T-helper 1 cell treated with Interleukin-12 subunit alpha and Interleukin-12 subunit beta and Interleukin-4 antibody, amounts not matched to agents 30 μg/mL and 1 μg/mL, for 36 hours (primary cell): ENCODE data around the gene TBC1D30.

Source experiments
- H3K27ac Mint-ChIP-seq: one replicate; pipeline ENCODE4 v1.8.0; 2021; ENCODE audit warnings: mild to moderate bottlenecking, mixed read lengths
- H3K27me3 Mint-ChIP-seq: one replicate; pipeline ENCODE4 v1.8.0; 2021; ENCODE audit warnings: low read depth, mixed read lengths
- H3K36me3 Mint-ChIP-seq: one replicate; pipeline ENCODE4 v1.8.0; 2021; ENCODE audit warnings: low read depth, mixed read lengths
- H3K4me1 Mint-ChIP-seq: one replicate; pipeline ENCODE4 v1.8.0; 2021; ENCODE audit warnings: low read depth, mixed read lengths
- H3K4me3 Mint-ChIP-seq: one replicate; pipeline ENCODE4 v1.8.0; 2021; ENCODE audit warnings: mild to moderate bottlenecking, moderate library complexity, mixed read lengths
- H3K9me3 Mint-ChIP-seq: one replicate; pipeline ENCODE4 v1.8.0; 2021; ENCODE audit warnings: mixed read lengths

Gene TBC1D30

DNA sequence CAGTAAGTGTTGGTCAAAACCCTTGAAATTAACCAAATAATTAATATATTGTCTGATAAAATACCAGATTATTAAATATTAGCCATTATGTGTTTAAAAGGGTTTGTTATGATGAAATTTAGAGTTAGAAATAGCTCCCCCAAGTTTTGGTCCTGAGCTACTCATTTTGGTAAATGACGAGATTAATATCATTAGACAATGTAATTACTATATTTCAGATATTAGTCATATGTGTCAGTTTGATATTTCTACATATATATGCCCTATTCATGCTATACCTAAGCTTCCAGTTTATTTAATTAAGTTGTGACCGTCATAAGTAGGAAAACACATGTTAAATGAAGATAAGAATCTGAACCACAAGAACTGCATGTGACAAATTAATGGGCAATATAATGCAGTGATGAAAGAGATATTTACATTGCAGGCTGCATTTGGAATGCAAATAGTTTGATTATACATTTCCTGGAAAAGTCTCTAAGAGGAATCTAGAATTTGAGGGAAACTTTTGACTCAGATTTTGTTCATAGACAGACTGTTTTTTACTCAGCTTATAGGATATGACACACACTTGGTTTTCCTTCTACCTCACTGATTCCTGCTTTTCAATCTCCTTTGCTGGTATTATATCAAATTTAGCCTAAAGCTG is 70.5 kb downstream of the TBC1D30 start:
- Mint-ChIP-seq H3K27ac (no peak overlapping the region), H3K9me3 (no peaks in the 10 kb centered on the region), H3K27me3 (peaks cover 9% of the 10 kb centered on the region), H3K36me3 (no peaks in the 10 kb centered on the region), H3K4me1 (no peaks in the 10 kb centered on the region), H3K4me3 (no peak overlapping the region)

DNA sequence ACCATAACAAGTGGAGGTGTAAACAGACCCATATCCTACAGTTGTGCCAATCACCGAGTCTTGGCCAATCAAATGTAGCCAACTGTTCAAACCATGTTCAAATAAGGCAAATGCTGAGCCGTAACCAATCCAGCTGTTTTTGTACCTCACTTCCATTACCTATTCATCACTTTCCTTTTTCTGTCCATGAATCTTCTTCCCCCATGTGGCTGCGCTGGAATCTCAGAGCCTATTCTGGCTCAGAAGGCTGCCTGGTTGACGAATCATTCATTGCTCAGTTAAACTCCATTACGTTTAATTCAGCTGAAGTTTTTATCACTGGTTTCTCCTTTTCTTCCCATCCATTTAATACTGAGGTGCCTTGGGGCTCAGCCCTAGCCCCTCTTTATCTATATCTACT is 71.1 kb downstream of the TBC1D30 start:
- Mint-ChIP-seq H3K27ac (no peak overlapping the region), H3K4me1 (no peaks in the 10 kb centered on the region), H3K4me3 (no peak overlapping the region), H3K9me3 (no peaks in the 10 kb centered on the region), H3K27me3 (peaks cover 8% of the 10 kb centered on the region), H3K36me3 (no peaks in the 10 kb centered on the region)

DNA sequence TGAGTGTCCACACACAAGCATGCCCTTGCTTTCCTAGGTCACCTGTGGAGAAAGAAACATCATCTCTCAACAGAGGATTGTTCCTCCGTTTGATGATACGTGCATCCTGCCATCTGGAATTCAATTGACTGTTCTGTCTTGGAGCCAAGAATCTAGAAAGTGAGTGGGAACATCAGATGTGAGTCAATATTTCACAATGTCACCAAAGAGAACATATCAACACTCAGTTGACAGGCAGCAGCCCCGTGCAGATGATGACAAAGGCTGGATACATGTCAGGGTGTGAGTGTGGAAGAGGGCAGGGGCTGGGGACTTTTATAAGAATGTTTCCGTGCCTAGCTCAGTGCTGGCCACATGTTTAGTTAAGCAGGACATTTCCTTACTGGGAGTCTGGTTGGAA is 76.1 kb downstream of the TBC1D30 start:
- no peak overlapping the region for H3K27ac Mint-ChIP-seq
- no peaks in the 10 kb centered on the region for H3K4me1 Mint-ChIP-seq
- H3K4me3 Mint-ChIP-seq = no peak overlapping the region
- H3K9me3 Mint-ChIP-seq = no peaks in the 10 kb centered on the region
- H3K36me3 Mint-ChIP-seq = no peaks in the 10 kb centered on the region
- peaks cover 3% of the 10 kb centered on the region for H3K27me3 Mint-ChIP-seq

DNA sequence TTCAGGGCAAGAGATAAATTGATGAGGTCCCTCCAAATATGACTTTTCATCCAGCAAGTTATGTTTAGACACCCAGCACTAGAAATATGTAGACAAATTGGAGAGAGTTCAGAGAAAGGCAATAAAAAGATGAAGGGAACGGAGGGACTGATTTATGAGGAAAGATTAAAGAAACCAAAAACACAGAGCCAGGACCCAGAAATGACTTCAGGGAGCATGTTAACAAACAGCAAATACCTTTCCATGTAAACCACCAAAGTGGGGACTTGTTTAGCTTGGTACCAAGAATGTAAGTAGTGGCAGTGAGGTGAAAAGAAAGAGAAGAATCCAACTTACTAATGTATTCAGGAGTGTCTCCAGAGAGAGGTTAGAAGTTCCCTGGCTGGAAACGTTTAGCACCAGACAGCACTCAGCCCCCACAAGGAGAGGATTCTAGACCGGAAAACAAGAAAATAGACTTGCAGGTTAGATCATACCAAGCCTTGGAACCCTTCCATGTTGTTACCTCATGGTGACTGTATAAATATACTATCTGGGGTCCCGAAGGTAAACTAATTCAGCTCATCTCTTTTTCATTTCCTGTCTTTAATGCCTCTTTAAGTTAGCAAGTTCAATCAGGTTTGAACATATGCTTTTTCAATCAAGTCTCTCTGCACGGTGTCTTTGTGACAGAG is 79.2 kb downstream of the TBC1D30 start:
- Mint-ChIP-seq H3K27ac (no peak overlapping the region), H3K4me1 (no peaks in the 10 kb centered on the region), H3K9me3 (no peaks in the 10 kb centered on the region), H3K27me3 (peaks cover 3% of the 10 kb centered on the region), H3K36me3 (no peaks in the 10 kb centered on the region), H3K4me3 (no peak overlapping the region)

DNA sequence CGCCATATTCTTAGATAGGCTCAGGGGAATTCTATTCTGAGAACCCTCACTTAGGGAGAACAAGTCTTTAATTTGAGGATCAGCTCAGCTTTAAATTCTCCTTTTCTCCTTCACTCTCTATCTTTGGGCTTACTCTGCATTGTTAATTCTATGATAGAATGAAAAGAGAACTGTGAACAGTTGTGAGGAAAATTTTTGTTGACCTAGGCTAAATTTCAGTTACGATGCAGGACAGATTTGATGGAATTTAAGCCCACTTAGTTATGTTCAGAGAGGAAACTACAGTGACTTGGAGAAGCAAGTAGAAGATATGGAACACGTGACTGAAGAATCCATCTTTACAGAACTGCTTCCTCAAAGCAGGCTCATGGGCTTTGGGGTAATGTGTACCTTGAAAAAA is 82.7 kb downstream of the TBC1D30 start:
- no peaks in the 10 kb centered on the region for H3K4me1 Mint-ChIP-seq
- no peaks in the 10 kb centered on the region for H3K36me3 Mint-ChIP-seq

DNA sequence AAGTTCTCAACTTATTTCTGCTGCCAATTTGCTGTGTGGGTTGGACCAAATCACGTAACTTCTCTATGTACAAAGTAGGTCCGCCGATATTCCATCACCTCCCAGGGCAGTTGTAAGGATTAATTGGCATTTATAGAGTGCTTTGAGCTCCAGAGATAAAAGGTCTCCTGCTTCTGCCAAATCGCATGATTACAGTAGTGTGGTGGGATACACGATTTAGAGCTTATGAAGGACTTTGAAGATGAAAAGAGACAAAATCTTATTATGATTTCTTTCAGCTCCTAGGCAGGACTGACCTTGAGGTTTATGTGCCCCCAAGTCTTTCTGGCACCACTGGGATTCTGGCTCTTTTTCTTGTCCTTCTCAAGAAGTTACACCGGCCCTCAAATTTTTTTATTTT is 84.7 kb downstream of the TBC1D30 start:
- Mint-ChIP-seq H3K4me1 (no peaks in the 10 kb centered on the region), H3K4me3 (no peak overlapping the region), H3K9me3 (no peaks in the 10 kb centered on the region), H3K27me3 (peaks cover 13% of the 10 kb centered on the region), H3K36me3 (no peaks in the 10 kb centered on the region), H3K27ac (no peak overlapping the region)

More for the DNA sequence above, 82.7 kb downstream of the TBC1D30 start:
- H3K4me3 Mint-ChIP-seq = no peak overlapping the region
- H3K27me3 Mint-ChIP-seq = peaks cover 4% of the 10 kb centered on the region
- no peaks in the 10 kb centered on the region for H3K9me3 Mint-ChIP-seq
- H3K27ac Mint-ChIP-seq = no peak overlapping the region

DNA sequence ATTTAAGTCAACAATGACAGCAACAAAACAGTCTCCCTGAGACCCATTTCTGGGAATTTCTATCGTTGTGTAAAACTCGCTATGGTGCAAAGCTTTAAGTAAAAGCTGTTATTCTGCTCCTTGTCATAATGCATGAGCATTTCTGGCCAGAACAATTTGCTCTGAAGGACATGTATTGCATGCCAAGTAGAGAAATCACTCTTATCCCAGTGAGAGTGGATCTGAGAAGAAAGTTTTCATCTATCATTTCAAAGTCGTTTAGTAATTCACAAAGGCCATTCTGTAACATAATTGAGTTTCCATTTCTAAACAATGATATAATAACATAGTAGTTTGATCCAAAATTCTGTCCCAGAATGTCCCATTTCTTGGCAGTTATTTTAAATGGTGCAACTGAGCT is 86.6 kb downstream of the TBC1D30 start:
- H3K9me3 Mint-ChIP-seq = no peaks in the 10 kb centered on the region
- H3K4me3 Mint-ChIP-seq = no peak overlapping the region
- H3K36me3 Mint-ChIP-seq = no peaks in the 10 kb centered on the region
- no peaks in the 10 kb centered on the region for H3K4me1 Mint-ChIP-seq
- H3K27ac Mint-ChIP-seq = no peak overlapping the region
- H3K27me3 Mint-ChIP-seq = peaks cover 13% of the 10 kb centered on the region

DNA sequence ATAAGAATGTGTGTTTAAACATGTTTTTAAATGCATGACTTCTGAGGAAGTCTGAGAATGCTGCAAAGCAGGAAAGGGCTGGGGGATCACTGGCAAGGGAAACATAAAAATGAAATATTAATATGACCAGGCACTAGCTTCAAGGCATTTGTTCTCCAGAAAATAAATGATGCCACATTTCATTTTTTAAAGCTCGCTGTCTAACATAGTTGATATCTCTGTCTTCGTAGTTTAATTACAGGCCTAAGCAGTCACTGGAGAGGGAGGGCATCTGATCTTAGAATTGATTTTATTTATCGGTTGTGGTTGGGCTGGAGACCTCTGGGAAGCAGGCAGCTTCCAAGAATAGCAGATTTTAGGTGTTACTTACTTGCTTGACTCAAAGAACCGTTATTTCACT is 87.5 kb downstream of the TBC1D30 start:
- Mint-ChIP-seq H3K9me3 (no peaks in the 10 kb centered on the region), H3K36me3 (no peaks in the 10 kb centered on the region), H3K27me3 (peaks cover 13% of the 10 kb centered on the region), H3K27ac (no peak overlapping the region), H3K4me1 (no peaks in the 10 kb centered on the region), H3K4me3 (no peak overlapping the region)

DNA sequence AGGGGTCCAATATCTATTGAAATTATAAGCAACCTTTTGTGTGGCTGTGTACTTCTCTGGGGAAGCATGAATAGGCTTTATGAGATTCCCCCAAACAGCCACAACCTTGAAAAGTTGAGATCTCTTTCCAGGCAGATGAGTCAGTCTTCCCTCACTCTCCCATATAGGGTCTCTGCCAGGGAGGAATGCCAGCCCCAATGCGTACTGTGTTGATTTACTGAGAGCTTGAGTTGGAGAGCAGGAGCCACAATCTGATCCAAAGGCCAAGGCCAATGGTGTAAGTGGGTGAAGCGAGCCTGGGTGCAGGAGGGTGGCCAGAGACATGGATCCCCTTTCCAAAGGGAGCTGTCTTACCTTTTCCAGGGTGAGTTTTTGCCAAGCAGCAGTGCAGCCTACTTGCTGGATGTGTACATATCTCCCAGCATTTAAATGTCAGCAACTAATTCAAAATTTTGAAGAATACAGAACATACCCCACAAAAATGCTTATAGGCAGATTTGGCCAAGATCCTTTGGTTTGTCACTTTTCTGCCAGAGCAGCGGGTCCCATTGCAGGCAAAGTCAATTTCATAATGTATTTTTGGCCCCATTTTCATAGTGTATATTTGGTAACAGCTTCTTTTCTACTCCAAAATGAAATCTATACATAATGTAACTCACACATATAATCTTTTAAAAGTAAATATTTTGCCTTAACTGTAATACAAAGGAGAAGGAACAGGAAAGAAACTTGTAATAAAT is 88.2 kb downstream of the TBC1D30 start:
- no peaks in the 10 kb centered on the region for H3K4me1 Mint-ChIP-seq
- no peaks in the 10 kb centered on the region for H3K9me3 Mint-ChIP-seq
- peaks cover 13% of the 10 kb centered on the region for H3K27me3 Mint-ChIP-seq
- H3K4me3 Mint-ChIP-seq = no peak overlapping the region
- H3K27ac Mint-ChIP-seq = no peak overlapping the region
- H3K36me3 Mint-ChIP-seq = no peaks in the 10 kb centered on the region

DNA sequence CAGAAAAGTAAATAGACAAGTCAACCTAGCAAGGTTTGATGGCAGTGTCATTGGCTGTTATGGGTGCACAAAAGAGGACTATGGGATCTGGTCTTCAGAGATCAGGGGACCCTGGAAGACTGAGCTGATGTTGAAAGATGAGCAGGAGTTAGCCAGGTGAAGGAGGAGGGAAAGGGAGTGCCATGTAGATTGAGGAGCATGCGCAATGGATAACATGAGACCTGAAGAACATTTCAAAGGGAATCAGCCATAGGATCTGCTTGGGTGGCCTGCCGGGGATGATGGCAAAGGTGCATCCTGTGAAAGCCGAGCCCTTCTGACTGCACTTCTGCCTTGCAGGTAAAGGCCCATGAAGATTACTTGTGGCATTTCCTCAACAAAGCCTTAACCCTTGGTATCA is 90.8 kb downstream of the TBC1D30 start:
- Mint-ChIP-seq H3K27ac (no peak overlapping the region), H3K4me3 (no peak overlapping the region), H3K4me1 (no peaks in the 10 kb centered on the region), H3K27me3 (peaks cover 17% of the 10 kb centered on the region), H3K36me3 (no peaks in the 10 kb centered on the region), H3K9me3 (no peaks in the 10 kb centered on the region)

DNA sequence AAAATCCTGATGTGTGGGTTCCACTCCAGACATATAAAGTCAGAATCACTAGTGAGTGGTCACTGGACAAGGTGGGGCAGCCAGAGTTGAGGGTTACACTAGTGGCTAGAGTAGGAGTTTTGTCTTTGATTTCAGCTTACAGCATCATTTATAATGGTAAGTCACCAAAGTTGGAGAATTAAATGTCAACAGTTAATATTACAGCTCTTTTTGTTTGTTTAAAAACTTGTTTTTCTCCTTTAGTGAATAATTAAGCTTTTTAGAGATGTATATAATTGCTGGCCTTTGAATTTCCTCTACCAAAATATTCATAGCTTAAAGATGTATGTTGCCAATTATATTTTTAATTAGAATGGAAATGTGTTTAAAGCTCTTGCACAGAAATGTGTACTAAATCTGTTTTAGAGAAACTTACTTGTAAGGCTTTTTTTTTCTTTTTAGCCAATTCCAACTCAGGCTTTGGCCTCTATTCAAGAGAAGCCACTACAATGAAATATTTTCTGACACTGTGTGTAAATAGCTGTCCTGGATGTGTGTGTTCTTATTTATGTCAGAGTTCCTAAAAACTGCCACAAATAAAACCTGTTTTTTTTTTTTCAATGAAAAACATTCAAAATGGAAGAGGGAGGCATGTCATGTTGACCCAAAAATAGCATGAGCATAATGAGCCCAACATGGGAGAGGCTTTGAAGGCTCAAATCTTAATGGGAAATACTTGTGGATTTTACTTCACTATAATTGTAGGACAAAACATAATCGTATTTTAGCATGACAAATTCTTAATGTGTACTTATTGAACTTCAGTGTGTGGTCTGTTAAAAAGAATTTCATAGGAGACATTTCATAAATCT is 92.2 kb downstream of the TBC1D30 start:
- no peak overlapping the region for H3K27ac Mint-ChIP-seq
- H3K9me3 Mint-ChIP-seq = no peaks in the 10 kb centered on the region
- H3K4me3 Mint-ChIP-seq = no peak overlapping the region
- no peaks in the 10 kb centered on the region for H3K4me1 Mint-ChIP-seq
- H3K27me3 Mint-ChIP-seq = peaks cover 17% of the 10 kb centered on the region
- H3K36me3 Mint-ChIP-seq = no peaks in the 10 kb centered on the region

DNA sequence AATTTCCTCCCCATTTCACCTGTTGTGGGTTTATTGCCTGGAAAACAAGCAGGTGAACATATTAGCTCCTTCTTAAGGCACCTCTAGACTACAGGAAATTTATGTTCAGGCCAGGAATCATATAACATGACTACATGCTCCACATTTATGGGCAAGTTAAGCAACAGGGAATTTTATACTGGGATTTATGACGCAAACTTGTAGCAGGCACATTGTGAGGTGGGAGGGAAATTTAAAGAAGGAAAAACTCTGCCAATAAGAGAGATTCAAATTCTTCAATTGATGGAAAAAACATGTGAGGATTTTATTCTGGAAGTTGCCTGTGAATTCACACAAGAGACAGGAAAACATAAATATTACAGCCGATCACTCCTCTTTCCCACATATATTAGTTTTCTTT is 93.9 kb downstream of the TBC1D30 start:
- Mint-ChIP-seq H3K4me3 (no peak overlapping the region), H3K36me3 (no peaks in the 10 kb centered on the region), H3K27me3 (peaks cover 7% of the 10 kb centered on the region), H3K4me1 (no peaks in the 10 kb centered on the region), H3K27ac (no peak overlapping the region), H3K9me3 (no peaks in the 10 kb centered on the region)

DNA sequence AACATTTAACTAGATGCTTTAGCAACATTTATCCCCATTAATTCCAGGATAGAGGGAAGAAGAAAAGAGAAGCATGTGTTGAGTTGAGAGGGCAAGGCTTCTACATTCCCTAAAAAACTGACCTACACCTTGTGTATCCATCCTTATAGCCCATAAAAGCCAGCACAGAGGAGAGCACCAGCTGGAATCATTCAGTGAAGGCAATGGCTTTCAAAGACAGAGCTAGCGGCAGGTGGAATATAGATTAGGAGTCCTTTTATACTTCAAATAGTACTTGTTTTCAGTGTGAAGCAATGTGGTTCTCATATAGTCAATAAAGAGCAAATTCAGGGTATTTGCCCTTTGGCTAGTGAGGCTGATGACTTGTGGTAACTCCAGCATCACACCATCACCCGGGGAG is 94.4 kb downstream of the TBC1D30 start:
- H3K9me3 Mint-ChIP-seq = no peaks in the 10 kb centered on the region
- H3K4me1 Mint-ChIP-seq = no peaks in the 10 kb centered on the region
- no peak overlapping the region for H3K27ac Mint-ChIP-seq
- H3K27me3 Mint-ChIP-seq = peaks cover 4% of the 10 kb centered on the region
- H3K36me3 Mint-ChIP-seq = no peaks in the 10 kb centered on the region
- H3K4me3 Mint-ChIP-seq = no peak overlapping the region

DNA sequence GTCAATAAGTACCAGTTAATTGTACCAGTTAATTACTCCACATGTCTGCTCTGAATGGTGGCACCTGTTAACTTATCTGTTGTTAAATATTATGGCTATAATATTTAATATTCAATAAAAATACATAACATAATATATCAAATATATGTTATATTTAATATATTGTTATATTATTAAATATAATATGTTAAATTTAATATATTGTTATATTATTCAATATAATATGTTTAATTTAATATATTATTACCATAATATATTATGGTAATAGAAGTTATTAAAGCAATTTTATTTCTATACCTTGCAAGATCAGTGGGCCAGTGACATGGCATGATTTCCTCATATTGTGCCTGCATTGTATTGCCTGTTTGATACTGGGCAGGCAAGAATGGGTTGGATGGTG is 98.4 kb downstream of the TBC1D30 start:
- Mint-ChIP-seq H3K4me1 (no peaks in the 10 kb centered on the region), H3K27ac (no peak overlapping the region), H3K36me3 (no peaks in the 10 kb centered on the region), H3K27me3 (peaks cover 8% of the 10 kb centered on the region), H3K9me3 (no peaks in the 10 kb centered on the region), H3K4me3 (no peak overlapping the region)
